DMS153 treated with DMSO at 0.1 percent for 48 hours (cell line): ENCODE results near the gene GUK1.

Experiments
- DNase-seq: peaks from one replicate; lab custom pipeline; 2025; ENCODE audit not compliant: unreplicated experiment; lab: John Stamatoyannopoulos, UW

The GUK1 gene

DNA sequence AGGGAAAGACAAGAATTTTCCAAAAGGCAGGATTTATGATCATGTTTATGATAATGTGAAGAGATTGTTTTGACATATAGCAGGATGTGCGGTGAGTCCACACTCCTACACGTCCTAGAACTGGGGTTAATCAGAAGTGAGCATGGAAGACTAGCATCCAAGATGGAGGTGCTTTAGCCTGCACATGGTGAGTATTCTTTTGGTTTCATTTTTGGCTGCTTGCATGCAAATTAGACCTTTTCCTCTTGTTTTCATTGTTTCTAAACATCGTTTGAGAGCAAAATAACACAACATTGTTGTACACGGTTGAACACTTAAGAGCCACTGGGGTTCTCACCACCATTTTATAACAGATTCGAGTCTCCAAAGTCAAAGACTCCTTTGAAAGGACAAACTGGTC lies 14.9 kb upstream of the GUK1 start:
- no peak for DNase-seq

DNA sequence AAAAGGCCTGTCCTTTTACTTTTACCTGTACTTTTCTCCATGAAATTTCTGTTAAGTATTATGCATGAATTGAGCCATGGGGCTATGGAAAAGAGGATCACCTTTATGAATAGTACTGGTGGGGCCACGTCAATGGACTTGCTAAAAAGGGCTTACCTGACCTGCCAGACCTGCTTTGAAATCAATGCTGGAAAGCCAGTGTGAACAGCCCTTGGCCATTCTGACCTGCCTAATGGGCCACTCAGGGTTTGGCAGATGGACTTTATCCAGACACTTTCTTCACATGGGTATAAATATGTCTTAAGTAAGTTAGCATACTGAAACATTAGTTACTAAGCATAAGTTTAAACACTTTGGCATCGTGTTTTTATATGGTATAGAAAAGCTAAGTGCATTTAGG lies 8.3 kb upstream of the GUK1 start:
- DNase-seq: no peak

- no peak for DNase-seq
Measured at GRCh38 chr1:228134591-228134990, 5.5 kb upstream of the GUK1 start.

DNA sequence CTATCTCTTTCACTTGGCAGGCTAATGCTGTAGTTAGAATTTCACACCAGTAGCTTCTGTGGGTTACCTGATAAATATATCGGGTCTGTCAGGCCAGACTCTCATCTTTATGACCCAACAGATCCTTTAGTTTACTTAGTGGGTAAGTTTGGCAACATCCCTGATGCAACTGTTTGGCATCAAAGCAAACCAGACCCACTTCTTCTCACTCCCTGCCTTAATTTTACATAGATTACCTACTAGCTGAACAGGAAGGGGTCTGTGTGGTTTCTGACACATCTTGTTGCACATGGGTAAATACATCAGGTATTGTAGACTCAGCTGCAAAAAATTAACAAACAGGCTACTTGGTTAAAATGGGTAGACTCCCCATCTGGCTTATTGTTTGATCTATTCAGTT lies 3.2 kb upstream of the GUK1 start:
- no peak for DNase-seq

- no peak for DNase-seq
Measured at GRCh38 chr1:228139406-228139930, 611 bp upstream of the GUK1 start.

GRCh38 chr1:228140724-228141225 lies 696 bp downstream of the GUK1 start:
- no peak for DNase-seq

DNA sequence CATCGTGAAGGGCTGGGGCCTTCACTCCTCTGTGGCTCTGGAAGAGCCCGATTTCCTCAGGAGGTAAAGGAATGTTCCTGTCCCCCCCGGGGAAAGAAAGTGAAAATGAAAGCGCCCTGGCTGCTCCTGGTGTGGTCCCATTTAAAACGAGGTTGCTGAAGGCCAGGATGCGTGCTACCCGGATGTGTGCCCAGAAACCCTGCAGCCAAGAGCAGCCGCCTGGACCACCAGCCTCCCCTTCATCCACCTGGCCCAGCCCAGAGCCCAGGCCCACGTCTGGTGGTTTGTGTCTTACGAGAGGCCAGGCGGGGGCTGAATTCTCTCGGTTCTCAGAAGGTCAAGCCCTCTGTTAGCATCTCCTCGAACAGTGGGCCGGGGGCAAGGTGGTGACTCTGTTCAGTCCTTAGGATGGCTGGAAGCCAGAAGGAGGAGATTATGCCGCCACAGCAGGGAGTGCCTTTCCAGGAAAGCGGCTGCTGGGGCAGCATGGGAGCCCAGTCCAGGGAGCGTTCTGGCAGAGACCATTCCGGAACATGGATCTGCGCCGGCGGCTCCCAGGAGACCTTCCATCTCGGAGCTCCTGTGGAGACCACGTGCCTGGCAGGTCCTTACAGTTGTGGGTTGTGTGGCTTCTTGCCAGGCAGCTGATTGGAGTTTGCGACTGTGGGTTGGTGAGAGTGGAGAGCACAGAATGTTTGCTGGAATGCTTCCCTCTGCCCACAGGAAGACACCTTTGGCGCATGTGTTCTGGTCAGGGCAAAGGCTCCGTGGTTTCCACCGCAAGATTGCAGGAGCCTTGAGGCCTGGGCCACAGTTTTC lies 1.4 kb downstream of the GUK1 start:
- no peak for DNase-seq

GRCh38 chr1:228142155-228142691 lies 2.1 kb downstream of the GUK1 start:
- no peak for DNase-seq

DNA sequence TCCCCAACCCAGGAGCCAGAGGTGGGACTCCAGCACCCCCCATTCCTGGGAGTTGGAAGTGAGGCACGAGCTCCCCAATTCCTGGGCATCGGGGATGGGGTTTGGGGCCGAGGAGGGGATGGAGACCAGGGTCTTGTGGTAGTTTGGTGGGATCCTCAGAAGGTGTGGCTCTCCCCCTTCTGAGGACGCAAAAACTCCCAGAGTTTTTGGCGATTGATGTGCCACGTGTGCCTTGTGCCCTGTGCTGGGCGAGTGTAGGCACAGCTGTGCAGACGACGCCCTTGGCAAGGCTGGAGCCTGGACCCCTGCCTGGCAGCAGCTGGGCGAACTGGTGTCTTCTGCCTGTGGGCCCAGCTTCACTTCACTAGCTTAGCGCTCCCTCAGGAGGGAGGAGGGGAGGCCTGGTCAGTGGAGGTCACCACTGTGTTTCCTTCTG lies 2.6 kb downstream of the GUK1 start:
- DNase-seq: no peak

DNA sequence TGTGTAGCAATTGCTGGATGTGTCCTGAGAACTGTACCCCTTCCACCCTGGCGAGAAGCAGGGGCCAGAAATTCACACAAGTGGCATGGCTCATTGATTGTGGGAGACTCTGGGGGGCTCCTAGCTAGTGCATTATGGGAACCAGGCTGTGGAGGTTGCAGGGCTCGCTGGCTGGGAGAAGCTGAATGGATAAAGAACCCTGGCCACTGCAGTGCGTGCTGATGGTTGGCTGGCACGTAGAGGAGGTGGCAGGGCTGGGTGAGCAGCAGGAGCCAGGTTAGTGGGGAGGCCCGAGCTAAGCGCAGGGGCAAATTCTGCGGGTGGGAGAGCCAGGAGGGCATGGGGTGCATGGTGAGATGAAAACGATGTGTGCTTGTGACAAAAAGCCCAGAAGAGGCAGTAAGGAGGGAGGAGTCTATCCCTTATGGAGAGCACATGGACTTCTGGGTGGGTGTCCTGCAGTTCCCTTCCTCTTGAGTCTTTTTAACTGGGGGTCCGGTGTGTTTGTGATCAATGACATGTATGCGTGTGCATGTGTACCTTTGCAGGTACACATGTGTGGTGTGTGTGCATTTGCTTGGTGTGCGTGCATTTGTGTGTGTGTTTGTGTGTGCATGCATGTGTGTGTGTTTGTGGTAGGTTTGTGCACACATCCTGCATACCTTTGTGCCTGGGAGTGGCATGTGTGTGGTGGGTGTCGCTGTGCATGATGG lies 3.6 kb downstream of the GUK1 start:
- no peak for DNase-seq

DNA sequence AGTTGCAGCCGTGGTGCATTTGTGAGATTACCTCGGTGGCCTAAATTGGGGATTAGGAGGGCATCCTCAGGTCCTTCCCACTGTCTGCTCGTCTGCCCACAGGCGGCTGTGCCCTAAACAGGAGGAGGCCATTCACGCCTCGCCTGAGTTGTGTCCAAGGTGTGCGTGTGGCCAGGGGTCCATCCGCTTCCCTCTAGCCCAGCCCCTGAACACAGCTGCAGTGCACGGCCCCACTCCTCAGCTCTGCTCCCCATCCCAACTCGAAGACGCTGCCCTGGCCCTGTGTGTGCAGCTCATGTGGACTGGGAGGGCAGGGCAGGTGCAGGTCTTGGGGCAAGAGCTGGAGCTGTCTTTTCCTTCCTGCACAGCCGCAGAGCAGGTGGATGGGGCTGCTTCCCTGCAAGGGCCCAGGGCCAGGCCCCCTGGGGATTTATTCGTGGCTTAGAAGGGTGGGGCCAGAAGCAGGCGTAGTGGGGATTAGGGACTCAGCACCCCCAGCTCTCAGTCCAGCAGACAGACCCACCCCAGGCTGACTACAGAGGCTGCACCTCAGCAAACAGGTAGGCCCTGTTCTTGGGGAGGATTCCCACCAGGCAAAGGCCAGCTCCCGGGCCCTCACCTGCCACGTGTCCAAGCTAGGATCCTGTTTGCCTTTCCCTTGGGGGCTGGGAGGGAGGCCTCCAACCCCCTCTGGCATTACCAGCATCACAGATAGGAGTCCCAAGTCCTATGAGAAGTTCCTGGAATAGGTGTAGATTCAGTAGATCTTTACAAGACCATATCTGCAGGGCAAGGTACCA lies 4.3 kb downstream of the GUK1 start:
- DNase-seq: no peak

DNA sequence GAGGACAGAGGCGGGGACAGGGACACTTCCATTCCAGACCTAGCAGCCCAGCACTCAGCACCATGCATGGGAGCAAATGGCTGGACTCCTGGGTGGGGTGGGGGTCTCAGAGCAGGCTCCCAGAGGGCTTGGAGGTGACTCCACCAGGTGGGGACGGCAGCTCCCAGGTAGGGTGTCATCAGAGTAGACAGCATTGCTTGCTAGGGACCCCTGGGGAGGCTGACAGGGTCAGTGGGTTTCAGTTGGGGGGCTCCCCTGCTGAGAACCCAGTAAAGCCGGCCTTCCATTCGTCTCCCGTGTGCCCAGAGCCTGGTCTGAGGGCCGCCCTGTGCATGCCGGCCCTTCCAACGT lies 4.9 kb downstream of the GUK1 start:
- DNase-seq: no peak

DNA sequence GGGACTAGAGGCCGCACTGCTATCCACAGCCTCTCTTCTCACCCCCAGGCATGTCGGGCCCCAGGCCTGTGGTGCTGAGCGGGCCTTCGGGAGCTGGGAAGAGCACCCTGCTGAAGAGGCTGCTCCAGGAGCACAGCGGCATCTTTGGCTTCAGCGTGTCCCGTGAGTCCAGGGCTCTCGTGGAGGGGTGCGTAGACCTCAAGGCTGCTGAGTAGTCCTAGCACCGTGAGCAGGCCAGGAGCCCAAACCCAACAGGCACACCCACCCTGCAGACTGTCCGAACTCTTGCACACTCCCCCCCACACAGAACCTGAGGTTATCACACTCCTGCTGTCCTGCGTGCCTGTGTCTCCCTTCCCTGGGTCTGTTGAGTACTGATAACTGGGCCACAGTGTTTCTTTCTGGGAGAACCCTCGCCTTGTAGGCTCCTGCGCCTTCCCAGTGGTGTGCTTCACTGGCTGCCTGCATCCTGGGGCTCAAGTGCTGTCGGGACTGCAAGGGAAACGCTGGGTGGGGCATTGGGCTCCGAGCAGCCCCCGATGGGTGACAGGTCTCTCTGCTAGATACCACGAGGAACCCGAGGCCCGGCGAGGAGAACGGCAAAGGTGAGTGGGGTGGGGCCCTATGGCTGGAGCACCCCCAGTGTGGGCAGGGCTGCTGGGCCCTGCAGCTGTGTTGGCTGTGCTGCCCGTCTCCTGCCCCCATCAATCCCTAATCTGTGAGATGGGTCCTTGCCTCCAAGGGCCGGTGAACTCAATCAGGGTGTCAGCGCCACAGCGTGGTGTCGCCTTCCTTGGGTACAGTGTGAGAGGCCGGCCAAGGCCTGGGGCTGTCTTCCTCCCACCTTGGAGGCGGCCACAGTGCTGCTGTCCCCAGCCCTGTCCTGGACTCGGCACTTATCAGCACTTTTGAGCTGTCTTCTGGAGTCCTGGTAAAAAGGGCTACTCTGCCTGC lies 5.7 kb downstream of the GUK1 start:
- DNase-seq: no peak

GRCh38 chr1:228146417-228147150 lies 6.5 kb downstream of the GUK1 start:
- no peak for DNase-seq

DNA sequence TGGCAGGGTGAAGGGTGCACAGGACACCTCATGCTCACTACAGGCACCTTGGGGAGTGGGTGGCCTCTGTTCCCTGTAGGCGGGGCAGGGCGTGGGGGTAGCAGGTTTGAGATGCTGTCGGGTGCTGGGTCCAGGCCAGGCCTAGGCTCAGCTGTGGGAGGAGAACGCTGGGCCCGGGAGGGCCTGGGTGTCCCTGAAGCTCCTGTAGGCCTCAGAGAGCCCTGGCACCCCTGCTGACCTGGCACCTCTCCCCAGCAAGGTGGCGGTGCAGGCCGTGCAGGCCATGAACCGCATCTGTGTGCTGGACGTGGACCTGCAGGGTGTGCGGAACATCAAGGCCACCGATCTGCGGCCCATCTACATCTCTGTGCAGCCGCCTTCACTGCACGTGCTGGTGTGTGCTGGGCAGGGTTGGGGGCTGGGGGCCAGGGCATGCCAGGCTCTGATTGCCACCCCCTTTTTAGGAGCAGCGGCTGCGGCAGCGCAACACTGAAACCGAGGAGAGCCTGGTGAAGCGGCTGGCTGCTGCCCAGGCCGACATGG lies 7.1 kb downstream of the GUK1 start:
- no peak for DNase-seq

DNA sequence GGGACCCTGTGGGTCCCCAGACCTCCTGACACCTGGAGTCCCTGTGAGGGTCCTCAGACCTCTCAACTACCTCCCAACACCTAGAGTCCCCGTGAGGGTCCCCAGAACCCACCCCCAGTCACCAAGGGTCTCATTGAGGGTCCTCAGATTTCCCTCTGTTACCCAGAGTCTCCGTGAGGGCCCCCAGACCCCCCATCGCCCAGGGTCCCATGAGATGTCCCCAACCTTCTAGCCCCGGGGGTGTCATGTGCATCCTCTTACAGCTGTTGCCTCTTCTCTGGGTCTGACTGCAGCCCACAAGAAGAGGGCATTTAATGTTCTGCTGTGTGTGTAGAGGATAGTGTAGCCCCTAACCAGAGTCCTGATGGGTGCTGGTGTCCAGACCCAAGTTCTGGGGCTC lies 7.7 kb downstream of the GUK1 start:
- DNase-seq: no peak

GRCh38 chr1:228148196-228148861 lies 8.2 kb downstream of the GUK1 start:
- no peak for DNase-seq

- no peak for DNase-seq
Measured at GRCh38 chr1:228148935-228149405, 8.9 kb downstream of the GUK1 start.
